Neutrophil (primary cell): Measurements from ENCODE around the gene TBX4.

Source experiments
- H3K27ac ChIP-seq: fragments of 200-600 bp; sonication (generic); 2 replicates; pipeline ENCODE4 v1.5.1; 2016; ENCODE audit warnings: mild to moderate bottlenecking, moderate library complexity
- H3K27me3 ChIP-seq: fragments of 200-600 bp; sonication (generic); 2 replicates; pipeline ENCODE4 v1.6.0; 2016; ENCODE audit warnings: mild to moderate bottlenecking
- H3K36me3 ChIP-seq: fragments of 200-600 bp; sonication (generic); 2 replicates; pipeline ENCODE4 v1.5.1; 2017
- H3K4me1 ChIP-seq, 2 experiments: fragments of 200-600 bp in 1 of 2; sonication (generic) in 1 of 2; 1 replicate in 1 of 2; 2 replicates in 1 of 2; pipeline versions ENCODE4 v1.5.1 to v1.6.1; 2013 to 2016; ENCODE audit warnings: low read depth in 1 of 2, low read length in 1 of 2, mild to moderate bottlenecking in 1 of 2, moderate library complexity in 1 of 2; ENCODE audit not compliant: control insufficient read depth in 1 of 2, insufficient read depth in 1 of 2
- H3K4me3 ChIP-seq, 2 experiments: fragments of 200-600 bp in 1 of 2; sonication (generic) in 1 of 2; 1 replicate in 1 of 2; 2 replicates in 1 of 2; pipeline ENCODE4 v1.5.1; 2013 to 2016; ENCODE audit warnings: low read depth in 1 of 2, low read length in 1 of 2, mild to moderate bottlenecking in 1 of 2, moderate library complexity in 1 of 2
- H3K9me3 ChIP-seq: fragments of 200-600 bp; sonication (generic); 2 replicates; pipeline ENCODE4 v1.5.1; 2016
- CTCF ChIP-seq: fragments of 200-600 bp; sonication (generic); IDR thresholded peaks from 2 replicates; pipeline ENCODE4 v1.5.1; 2016; ENCODE audit warnings: antibody characterized with exemption

The TBX4 gene

GRCh38 chr17:61458421-61459141 is 6.4 kb downstream of the TBX4 start:
- no peaks in the 10 kb centered on the region for H3K9me3 ChIP-seq

GRCh38 chr17:61459142-61459809 is 7.1 kb downstream of the TBX4 start:
- no peak overlapping the region for H3K27ac ChIP-seq
- no peaks in the 10 kb centered on the region for H3K9me3 ChIP-seq
- H3K4me3 ChIP-seq = no peak overlapping the region
- TF ChIP-seq CTCF = no peak
- H3K36me3 ChIP-seq = no peaks in the 10 kb centered on the region
- H3K27me3 ChIP-seq = peaks cover 100% of the 10 kb centered on the region
- H3K4me1 ChIP-seq = no peaks in the 10 kb centered on the region

More at GRCh38 chr17:61458421-61459141, 6.4 kb downstream of the TBX4 start:
- H3K4me1 ChIP-seq = no peaks in the 10 kb centered on the region
- no peak overlapping the region for H3K27ac ChIP-seq
- no peak overlapping the region for H3K4me3 ChIP-seq
- no peaks in the 10 kb centered on the region for H3K36me3 ChIP-seq
- H3K27me3 ChIP-seq = peaks cover 100% of the 10 kb centered on the region
- TF ChIP-seq CTCF = no peak

GRCh38 chr17:61459939-61460718 is 7.9 kb downstream of the TBX4 start:
- no peak for TF ChIP-seq CTCF
- Histone ChIP-seq H3K36me3 (no peaks in the 10 kb centered on the region), H3K27me3 (peaks cover 100% of the 10 kb centered on the region), H3K27ac (no peak overlapping the region), H3K9me3 (no peaks in the 10 kb centered on the region), H3K4me1 (no peaks in the 10 kb centered on the region), H3K4me3 (no peak overlapping the region)

- peaks cover 100% of the 10 kb centered on the region for H3K27me3 ChIP-seq
- H3K4me1 ChIP-seq = no peaks in the 10 kb centered on the region
- H3K9me3 ChIP-seq = no peaks in the 10 kb centered on the region
- TF ChIP-seq CTCF = no peak
- H3K36me3 ChIP-seq = no peaks in the 10 kb centered on the region
- no peak overlapping the region for H3K27ac ChIP-seq
- no peak overlapping the region for H3K4me3 ChIP-seq
Observed at GRCh38 chr17:61460796-61461585, 8.8 kb downstream of the TBX4 start.

GRCh38 chr17:61461586-61461966 is 9.4 kb downstream of the TBX4 start:
- H3K27me3 ChIP-seq = peaks cover 100% of the 10 kb centered on the region
- H3K9me3 ChIP-seq = no peaks in the 10 kb centered on the region
- H3K36me3 ChIP-seq = no peaks in the 10 kb centered on the region
- H3K4me1 ChIP-seq = no peaks in the 10 kb centered on the region
- no peak overlapping the region for H3K4me3 ChIP-seq
- TF ChIP-seq CTCF = no peak
- H3K27ac ChIP-seq = no peak overlapping the region
